GM13976 (cell line): ENCODE data around the gene LRPAP1.

Source experiments
- DNase-seq: peaks from one replicate; pipeline ENCODE4 v3.0.0; 2012; ENCODE audit warnings: low spot score
- CTCF ChIP-seq: IDR thresholded peaks from 2 replicates; pipeline ENCODE4 v1.5.1; 2012; ENCODE audit warnings: borderline replicate concordance, mild to moderate bottlenecking; ENCODE audit not compliant: insufficient read depth; ENCODE audit errors: extremely low read depth, missing control alignments, control extremely low read depth
- in situ Hi-C: fragments of 300-500 bp; cut with MboI; formaldehyde crosslinking; loops from one replicate; pipeline ENCODE4 v1.12.0; 2022; ENCODE audit warnings: low sequenced_read_pairs, mixed read lengths, inconsistent platforms; ENCODE audit not compliant: unreplicated experiment

LRPAP1 gene

GRCh38 chr4:3523628-3524221 lies 8.5 kb downstream of the LRPAP1 start:
- in situ Hi-C loops, result no loop called here

DNA sequence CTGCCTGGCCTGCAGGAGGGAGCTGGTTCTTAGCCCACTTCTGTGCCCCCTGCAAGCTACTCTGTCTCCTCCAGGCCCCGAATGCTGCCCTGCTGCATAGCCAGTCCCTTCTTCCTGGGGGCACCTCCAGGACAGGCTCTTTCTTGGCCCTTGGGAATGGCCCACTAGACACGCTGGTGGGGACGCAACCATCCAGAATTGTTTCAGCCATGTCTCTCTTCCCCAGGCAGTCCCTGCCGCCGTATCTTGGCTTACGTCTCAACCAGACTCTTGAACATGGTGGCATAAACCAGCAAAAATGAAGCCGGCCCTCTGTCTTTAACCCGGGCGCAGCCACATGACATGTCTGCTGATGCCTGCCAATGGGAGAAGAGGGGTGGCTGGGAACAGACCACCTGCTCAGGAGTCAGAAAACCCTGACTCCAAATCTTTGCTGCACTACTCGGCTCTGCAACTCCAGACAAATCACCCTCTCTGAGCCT lies 9.0 kb downstream of the LRPAP1 start:
- in situ Hi-C loops, result no loop called here
- TF ChIP-seq CTCF, result no peak
- no peak for DNase-seq

More at GRCh38 chr4:3523628-3524221, 8.5 kb downstream of the LRPAP1 start:
- TF ChIP-seq CTCF, result no peak
- DNase-seq, result no peak

DNA sequence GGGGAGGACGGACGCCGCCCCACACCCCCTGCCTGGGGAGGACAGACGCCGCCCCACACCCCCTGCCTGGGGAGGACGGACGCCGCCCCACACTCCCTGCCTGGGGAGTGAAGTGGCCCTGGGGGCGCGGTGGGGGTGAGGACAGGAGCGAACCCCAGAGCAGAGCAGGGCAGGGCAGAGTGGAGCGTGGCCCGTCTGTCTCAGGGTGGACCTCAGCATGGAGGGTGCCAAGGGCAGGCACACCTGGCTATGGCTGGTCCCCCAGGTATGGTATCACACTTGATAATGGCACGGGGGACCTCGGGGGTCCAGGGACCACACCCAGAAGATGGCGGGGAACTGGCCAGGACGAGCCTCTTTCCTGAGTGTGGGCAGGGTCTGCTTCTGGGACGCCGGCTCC lies 9.6 kb downstream of the LRPAP1 start:
- TF ChIP-seq CTCF, result no peak
- DNase-seq, result no peak
- in situ Hi-C loops, result no loop called here

DNA sequence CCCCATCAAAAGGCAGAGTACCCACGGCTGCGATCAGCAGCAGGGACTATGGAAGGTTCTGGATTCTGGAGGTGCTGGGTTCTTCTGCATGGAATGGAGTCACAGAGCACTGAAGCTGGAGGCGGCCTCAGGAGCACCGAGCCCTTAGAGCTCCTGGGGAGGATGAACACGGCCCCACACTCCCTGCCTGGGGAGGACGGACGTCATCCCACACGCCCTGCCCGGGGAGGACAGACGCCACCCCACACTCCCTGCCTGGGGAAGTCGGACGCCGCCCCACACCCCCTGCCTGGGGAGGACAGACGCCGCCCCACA lies 9.9 kb downstream of the LRPAP1 start:
- in situ Hi-C loops, result no loop called here
- no peak for DNase-seq
- TF ChIP-seq CTCF, result no peak

GRCh38 chr4:3521621-3522325 lies 10.4 kb downstream of the LRPAP1 start:
- DNase-seq, result no peak
- no peak for TF ChIP-seq CTCF
- in situ Hi-C loops, result no loop called here

GRCh38 chr4:3520796-3521600 lies 11.2 kb downstream of the LRPAP1 start:
- in situ Hi-C loops, result no loop called here
- no peak for DNase-seq
- TF ChIP-seq CTCF, result no peak
